ENCODE results near the gene C17orf113. TPM values are rescaled to one million over a fixed set of nuclear protein-coding genes. Genes with fewer than 3 reads are reported as not detected.

C17orf113 gene
- 0.22 and 0.37 TPM in 2 replicates for total RNA-seq

GRCh38 chr17:42050393-42051012 is at the start of gene C17orf113:
Gene C17orf113, minus strand, starts transcription at chr17:42050601. Its CDS starts 7,225 bp downstream, at chr17:42043376.

DNA sequence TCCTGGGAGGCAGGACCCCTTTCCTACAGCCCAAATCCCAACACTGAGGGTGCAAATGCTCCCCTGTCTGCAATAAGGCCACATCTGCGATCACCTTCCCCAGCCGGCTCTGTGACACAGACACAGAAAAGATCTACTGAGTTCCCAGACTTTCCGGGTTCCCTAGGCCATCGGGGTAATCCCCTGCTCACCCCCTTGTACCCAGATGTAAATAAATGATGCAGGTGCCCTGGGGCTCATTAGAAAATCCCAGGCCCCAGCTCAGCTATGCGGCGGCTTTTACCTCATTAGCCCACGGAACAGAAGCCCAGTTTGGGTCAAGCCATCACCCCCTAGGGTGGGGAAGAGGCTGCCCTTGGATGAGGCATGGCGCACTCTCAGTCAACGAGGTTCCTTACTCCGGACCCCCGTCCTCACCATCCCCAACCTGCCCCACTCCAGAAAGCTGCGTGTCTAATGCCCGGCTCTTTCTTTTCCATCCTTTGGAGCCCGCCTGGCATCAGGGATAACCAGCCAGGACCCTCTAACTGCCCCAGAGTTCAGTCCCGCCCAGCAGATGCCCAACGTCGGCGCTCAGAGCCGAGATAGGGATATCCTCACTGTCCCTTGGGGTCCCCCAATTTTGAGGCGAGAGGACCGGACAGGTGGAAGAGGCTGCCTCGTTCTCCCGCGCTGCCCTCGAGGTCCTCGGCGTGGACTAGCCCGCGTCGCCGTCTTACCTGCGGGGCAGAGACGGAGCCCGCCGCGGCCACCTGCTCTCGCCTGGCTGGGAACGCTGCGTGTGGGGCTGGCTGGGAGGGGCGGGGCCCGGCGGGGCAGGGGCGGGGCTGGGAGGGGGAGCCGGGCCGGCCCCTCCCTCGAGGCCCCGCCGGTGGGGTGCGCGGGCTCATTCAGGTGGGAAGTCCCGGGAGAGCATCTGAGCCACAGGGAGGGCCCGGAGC is 47.6 kb upstream of the C17orf113 start, which contains the start of gene ZNF385C:
Gene ZNF385C (minus strand): TSS at position 783 of the 941 bp plus-strand sequence. CDS start 35,417 bp downstream, outside the sequence.

DNA sequence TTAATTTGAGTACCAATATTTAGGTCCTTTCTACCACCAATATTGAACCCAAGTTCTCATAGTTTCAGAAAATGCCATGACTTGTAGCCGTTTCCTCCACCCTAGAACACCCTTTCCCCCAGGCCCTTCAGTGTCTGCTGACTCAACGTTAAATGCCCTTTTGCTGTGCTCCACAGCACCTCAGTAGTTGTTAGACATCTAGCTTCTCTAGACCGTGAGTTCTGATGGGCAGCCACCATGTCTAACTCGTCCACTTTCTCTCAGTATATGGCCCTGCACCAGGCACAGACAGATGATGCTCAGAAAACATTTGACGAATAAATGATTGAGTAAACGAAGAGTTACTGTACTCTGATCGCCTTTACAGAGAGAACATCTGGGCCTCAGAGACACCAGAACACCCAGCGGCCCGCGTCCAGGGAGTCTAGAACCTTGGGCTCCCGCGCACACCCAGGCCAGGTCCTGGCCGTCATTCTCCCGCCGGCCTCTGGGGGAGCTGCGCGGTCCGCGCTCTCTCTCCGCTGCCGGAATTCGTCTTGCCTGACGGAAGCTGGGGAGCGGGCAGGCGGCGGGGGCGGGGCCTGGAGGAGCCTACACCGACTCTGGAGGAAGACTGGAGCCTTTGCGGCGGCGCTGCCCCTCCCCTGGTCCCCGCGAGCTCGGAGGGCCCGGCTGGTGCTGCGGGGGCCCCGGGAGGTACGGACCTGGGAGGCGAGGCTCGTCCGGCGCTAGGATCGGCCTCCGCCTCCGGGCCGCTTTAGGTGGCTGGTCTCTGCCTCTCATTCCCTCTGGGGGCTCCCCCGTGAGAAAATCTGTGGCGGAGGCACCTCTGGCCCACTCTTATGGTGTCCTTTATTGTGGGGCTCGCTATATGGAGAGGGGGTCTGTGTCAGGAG is 30.6 kb downstream of the C17orf113 start, which contains the start of gene NKIRAS2:
Gene NKIRAS2 (plus strand): TSS at position 582 of the 896 bp plus-strand sequence. CDS start 1,488 bp downstream, outside the sequence.

DNA sequence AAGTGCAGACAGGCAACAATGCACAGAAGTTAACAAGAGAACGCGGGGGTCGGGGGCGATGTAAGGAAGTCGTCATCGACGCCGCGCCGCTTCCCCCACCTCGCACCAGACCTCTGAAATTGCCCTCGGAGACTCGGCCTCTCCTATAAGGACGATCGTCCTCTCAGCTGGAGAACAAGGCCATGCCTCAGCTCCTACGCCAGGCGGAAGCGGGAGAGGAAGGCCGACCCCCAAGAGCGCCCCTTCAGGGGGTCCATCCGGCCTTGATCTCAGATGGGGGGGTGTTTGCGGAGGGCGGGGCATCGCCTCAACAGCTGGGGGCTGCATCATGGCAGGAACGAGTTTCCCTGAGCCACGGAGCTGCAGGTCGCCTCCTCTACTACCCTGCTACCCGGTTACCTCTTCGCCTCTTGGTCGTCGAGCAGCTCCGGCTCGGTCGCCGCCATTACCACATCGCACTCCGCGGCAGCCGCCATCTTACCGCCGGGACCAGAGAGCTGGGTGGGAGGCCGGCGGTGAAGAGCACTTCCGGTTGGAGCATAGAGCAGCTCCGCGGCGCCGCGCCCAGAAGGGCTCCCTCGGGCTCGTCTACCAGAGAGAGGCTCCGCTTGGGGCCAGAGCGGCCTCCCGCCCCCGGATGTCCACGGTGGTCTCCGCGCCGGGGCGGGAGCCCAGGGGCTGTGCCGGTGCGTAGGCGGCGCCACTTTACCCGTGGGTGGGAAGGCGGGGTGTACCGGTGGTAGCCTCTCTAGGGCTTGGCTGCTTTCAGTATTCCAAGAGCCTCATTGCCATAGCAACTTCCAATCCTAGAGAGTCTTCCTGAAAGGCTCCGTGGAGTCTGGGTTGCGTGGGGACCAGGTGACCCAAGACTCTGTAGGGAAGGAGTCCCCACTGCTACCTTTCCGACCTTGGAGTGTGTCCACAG is 33.2 kb downstream of the C17orf113 start, which contains the start of gene DNAJC7:
Gene DNAJC7 (minus strand): TSS at position 499 of the 925 bp plus-strand sequence. CDS start 23 bp downstream, at position 476.

Other genes starting within 250 kb of the C17orf113 start
- gene P3H4, start 238.7 kb downstream of the C17orf113 start, total RNA-seq, result 43.2 and 79.7 TPM in 2 replicates
- gene FKBP10, start 237.6 kb downstream of the C17orf113 start, total RNA-seq, result 239 and 477 TPM in 2 replicates
- 55.6 and 76.4 TPM in 2 replicates for gene NT5C3B, start 214.4 kb downstream of the C17orf113 start, total RNA-seq
- 0.12 TPM in 1 of 2 replicates, not detected in the other for gene KLHL10, start 212.8 kb downstream of the C17orf113 start, total RNA-seq
- gene KLHL11, start 185.2 kb downstream of the C17orf113 start, total RNA-seq, result 34.4 and 35.9 TPM in 2 replicates
- 334 and 491 TPM in 2 replicates for gene ACLY, start 131.7 kb downstream of the C17orf113 start, total RNA-seq
- gene ODAD4, start 120.0 kb downstream of the C17orf113 start, total RNA-seq, result 0.50 and 1.3 TPM in 2 replicates
- gene CNP, start 83.8 kb downstream of the C17orf113 start, total RNA-seq, result 40.6 and 42.2 TPM in 2 replicates
- 64.4 and 91.4 TPM in 2 replicates for gene DNAJC7, start 33.2 kb downstream of the C17orf113 start, total RNA-seq
- gene NKIRAS2, start 30.5 kb downstream of the C17orf113 start, total RNA-seq, result 17.3 and 19.7 TPM in 2 replicates
- not detected in 2 replicates for gene ZNF385C, start 47.9 kb upstream of the C17orf113 start, total RNA-seq
- 10.3 and 17.4 TPM in 2 replicates for gene DHX58, start 62.1 kb upstream of the C17orf113 start, total RNA-seq
- gene KAT2A, start 70.8 kb upstream of the C17orf113 start, total RNA-seq, result 8.7 and 10.7 TPM in 2 replicates
- gene HSPB9, start 72.2 kb upstream of the C17orf113 start, total RNA-seq, result not detected in 2 replicates
- 46.0 and 62.3 TPM in 2 replicates for gene RAB5C, start 104.4 kb upstream of the C17orf113 start, total RNA-seq
- gene KCNH4, start 130.5 kb upstream of the C17orf113 start, total RNA-seq, result not detected in 2 replicates
- gene HCRT, start 134.9 kb upstream of the C17orf113 start, total RNA-seq, result not detected in 2 replicates
- 13.3 and 16.5 TPM in 2 replicates for gene GHDC, start 143.9 kb upstream of the C17orf113 start, total RNA-seq
- gene STAT5B, start 225.8 kb upstream of the C17orf113 start, total RNA-seq, result 27.8 and 31.9 TPM in 2 replicates
- 8.1 and 14.7 TPM in 2 replicates for gene STAT5A, start 237.9 kb upstream of the C17orf113 start, total RNA-seq

Measured in uterine smooth muscle cell (primary cell).